Heart left ventricle (tissue), 16 donors: Measurements from ENCODE around the gene PI4K2A. TPM values are rescaled to one million over a fixed set of nuclear protein-coding genes. Genes with fewer than 3 reads are reported as not detected.
A peak's percentile ranks its signal among the peaks of the same experiment; 100 is the strongest.

ENCODE experiments used
- ATAC-seq, 4 donors: fragments of 200-7000 bp; cut with Tn5 transposase; one replicate each; pipeline ENCODE4 v1.9.1; 2020 to 2022; ENCODE audit warnings: moderate library complexity in 4 of 4, mild to moderate bottlenecking in 3 of 4, moderate number of reproducible peaks in 1 of 4
- DNase-seq, 5 donors: peaks; one replicate each; pipeline ENCODE4 v3.0.0-alpha.2; 2020
- H3K27ac ChIP-seq, 12 donors: fragments of 200-600 bp; sonication (generic) in 4 of 12; one replicate each; pipeline versions ENCODE4 v1.5.0 to v1.8.0; 2016 to 2022; ENCODE audit warnings: mild to moderate bottlenecking in 2 of 12
- H3K27me3 ChIP-seq, 9 donors: fragments of 200-600 bp; sonication (generic) in 2 of 9; one replicate each; pipeline versions ENCODE4 v1.5.1 to v1.8.0; 2016 to 2022; ENCODE audit warnings: mild to moderate bottlenecking in 3 of 9
- H3K36me3 ChIP-seq, 9 donors: fragments of 200-600 bp; sonication (generic) in 2 of 9; one replicate each; pipeline versions ENCODE4 v1.5.0 to v1.8.0; 2018 to 2022; ENCODE audit warnings: mild to moderate bottlenecking in 2 of 9
- H3K4me1 ChIP-seq, 12 donors: fragments of 200-600 bp; sonication (generic) in 4 of 12; one replicate each; pipeline versions ENCODE4 v1.5.0 to v1.8.0; 2016 to 2022; ENCODE audit warnings: mild to moderate bottlenecking in 3 of 12
- H3K4me3 ChIP-seq, 12 donors: fragments of 200-600 bp; sonication (generic) in 4 of 12; one replicate each; pipeline versions ENCODE4 v1.5.0 to v1.8.0; 2017 to 2022; ENCODE audit warnings: mild to moderate bottlenecking in 9 of 12, moderate library complexity in 4 of 12
- H3K9me3 ChIP-seq, 12 donors: fragments of 200-600 bp; sonication (generic) in 4 of 12; one replicate each; pipeline versions ENCODE4 v1.5.0 to v1.8.0; 2016 to 2022; ENCODE audit warnings: mild to moderate bottlenecking in 1 of 12
- POLR2A ChIP-seq, 2 donors: fragments of 450-650 bp; IDR thresholded peaks; one replicate each; pipeline ENCODE4 v1.6.1; 2017; ENCODE audit warnings: antibody characterized with exemption in 2 of 2, mild to moderate bottlenecking in 2 of 2, moderate library complexity in 2 of 2
- WGBS, 4 donors: extraction: QIAGEN DNeasy Blood & Tissue Kit in 2 of 4; methylation state at CpG; one replicate each; pipeline versions ENCODE4 v1.1.5 to v1.1.7; 2013 to 2018; 5-methylcytosine and 5-hydroxymethylcytosine counted together
- intact Hi-C, 10 donors: fragments of 100-400 bp; cut with DNase I; formaldehyde crosslinking; loops; one replicate each; pipeline versions ENCODE4 v1.11.1 to v1.14.2; 2022
- polyA plus RNA-seq, 2 donors: library from polyadenylated mRNA; stranded (reverse); fragments of 200-250 nt; gene quantifications; one replicate each; pipeline ENCODE4 v1.2.3, GENCODE V29; 2013
- total RNA-seq, 9 donors: library from RNA; depleted of rRNA in 2 of 9; stranded (reverse); fragments of >200 nt in 2 of 9; fragmentation: NEBNext Ultra II Directional in 3 of 9; extraction: Animal tissue kit (Norgen Biotek cat#: 25700) in 3 of 9; gene quantifications; one replicate each; pipeline versions ENCODE4 v1.1.0 to v1.2.4, GENCODE V29; 2016 to 2023
- TF ChIP-seq, protein P1 (sequence below), 12 donors: fragments of 200-600 bp; sonication (generic) in 4 of 12; IDR thresholded peaks; one replicate each; pipeline versions ENCODE4 v1.5.0 to v1.8.0; 2018 to 2022; ENCODE audit warnings: antibody characterized with exemption in 12 of 12, mild to moderate bottlenecking in 5 of 12
- donor health status: ischemic (EF 13 %, LVEDD 7.1; RV severe dilation, severe dysfunction).
- donor health status: healthy with polysubstance abuse.
- donor health status: DM: no; HTN: yes; CAD: no.
- donor health status: DM: no; HTN: no; CAD: no.
- donor health status: ischemic (EF 25% LVEDD 6.9; RV normal size, moderate dysfunction).
- donor health status: ischemic (EF 25% LVEDD 5.7; RV mildly dilated, moderate dysfunction).
- donor health status: healthy.
- donor health status: DM: yes; HTN: yes; CAD: no.
- donor health status: ischemic (EF 35%, LVEDD 5.7; RV mildly dilated, moderate dysfunction).
- donor health status: nonischemic (EF 11% LVEDD 7.7; RV severe dilation, severe dysfunction).
- donor health status: DM: yes; HTN: yes; CAD: no.
- donor health status: PGD.
- donor health status: ischemic (EF 29% LVEDD 5.4; RV normal size, mild dysfunction).
- donor health status: nonischemic (EF 23%, LVEDD 6.1; RV moderate dilation, normal function).

PI4K2A gene
- total and polyA plus RNA-seq, 11 donors = 5.6 to 36.8 (median 17.3) TPM

DNA sequence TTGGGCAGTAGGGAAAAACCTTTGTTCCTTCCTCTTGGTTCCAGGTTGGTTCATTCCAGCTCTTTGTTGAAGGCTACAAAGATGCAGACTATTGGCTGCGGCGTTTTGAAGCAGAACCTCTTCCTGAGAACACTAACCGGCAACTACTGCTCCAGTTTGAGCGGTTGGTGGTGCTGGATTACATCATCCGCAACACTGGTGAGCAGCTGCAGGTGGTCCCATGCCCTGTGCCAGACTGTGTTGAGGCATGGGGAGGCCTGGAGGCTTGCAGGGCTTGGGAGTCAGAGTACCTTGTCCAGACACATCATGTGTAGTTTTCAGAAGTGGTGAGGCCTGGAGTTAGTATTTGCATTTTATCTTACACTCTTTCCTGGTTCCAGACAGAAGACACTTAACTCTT is 16.3 kb downstream of the PI4K2A start:
- intact Hi-C loops = no loop called here
- no peaks in the 10 kb centered on the region for H3K9me3 ChIP-seq

DNA sequence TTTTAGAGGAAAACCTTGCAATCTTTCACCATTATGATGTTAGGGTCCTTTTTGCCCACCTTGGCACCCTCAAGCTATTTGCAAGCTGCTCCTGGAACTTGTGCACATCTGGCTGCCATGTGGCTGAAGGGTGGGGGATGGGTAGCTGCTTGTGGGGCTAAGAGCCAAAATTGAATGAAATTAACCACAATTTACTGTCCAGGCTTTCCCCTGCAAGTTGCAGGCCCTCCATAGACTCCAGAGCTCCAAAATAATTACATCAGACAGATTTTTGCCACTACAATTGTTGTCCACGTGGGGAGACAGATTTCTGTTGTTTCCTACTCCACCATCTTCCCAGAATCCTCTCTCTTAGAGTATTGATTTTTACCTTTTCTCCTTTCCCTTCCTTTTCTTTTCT is 19.1 kb downstream of the PI4K2A start:
- Histone ChIP-seq H3K27me3 (no peaks in the 10 kb centered on the region), H3K36me3 (peaks cover 0 to 89% (median 74%) of the 10 kb centered on the region in 9 donors), H3K4me1 (no peaks in the 10 kb centered on the region), H3K9me3 (no peaks in the 10 kb centered on the region), H3K27ac (no peak overlapping the region), H3K4me3 (no peak overlapping the region)
- TF ChIP-seq, protein P1, sequence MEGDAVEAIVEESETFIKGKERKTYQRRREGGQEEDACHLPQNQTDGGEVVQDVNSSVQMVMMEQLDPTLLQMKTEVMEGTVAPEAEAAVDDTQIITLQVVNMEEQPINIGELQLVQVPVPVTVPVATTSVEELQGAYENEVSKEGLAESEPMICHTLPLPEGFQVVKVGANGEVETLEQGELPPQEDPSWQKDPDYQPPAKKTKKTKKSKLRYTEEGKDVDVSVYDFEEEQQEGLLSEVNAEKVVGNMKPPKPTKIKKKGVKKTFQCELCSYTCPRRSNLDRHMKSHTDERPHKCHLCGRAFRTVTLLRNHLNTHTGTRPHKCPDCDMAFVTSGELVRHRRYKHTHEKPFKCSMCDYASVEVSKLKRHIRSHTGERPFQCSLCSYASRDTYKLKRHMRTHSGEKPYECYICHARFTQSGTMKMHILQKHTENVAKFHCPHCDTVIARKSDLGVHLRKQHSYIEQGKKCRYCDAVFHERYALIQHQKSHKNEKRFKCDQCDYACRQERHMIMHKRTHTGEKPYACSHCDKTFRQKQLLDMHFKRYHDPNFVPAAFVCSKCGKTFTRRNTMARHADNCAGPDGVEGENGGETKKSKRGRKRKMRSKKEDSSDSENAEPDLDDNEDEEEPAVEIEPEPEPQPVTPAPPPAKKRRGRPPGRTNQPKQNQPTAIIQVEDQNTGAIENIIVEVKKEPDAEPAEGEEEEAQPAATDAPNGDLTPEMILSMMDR (IDR thresholded peaks at IDR 0.05) = no peak
- no peak for TF ChIP-seq POLR2A (IDR thresholded peaks at IDR 0.05)
- intact Hi-C loops = no loop called here
- ATAC-seq (no peak), DNase-seq (no peak)
- WGBS, 4 donors = 50 to 74% (median 63%) methylated on average over 1 of the region's 1 CpG

More for the DNA sequence above, 16.3 kb downstream of the PI4K2A start:
- DNase-seq (no peak), ATAC-seq (no peak)
- H3K36me3 ChIP-seq = peaks cover 0 to 89% (median 75%) of the 10 kb centered on the region in 9 donors
- H3K4me1 ChIP-seq = peaks cover 0 to 25% (median 0%) of the 10 kb centered on the region in 12 donors
- no peak overlapping the region for H3K4me3 ChIP-seq
- H3K27ac ChIP-seq = no peak overlapping the region
- H3K27me3 ChIP-seq = no peaks in the 10 kb centered on the region
- TF ChIP-seq POLR2A (IDR thresholded peaks at IDR 0.05) = no peak
- TF ChIP-seq, protein P1 (IDR thresholded peaks at IDR 0.05) = no peak
- 88 to 95% (median 90%) methylated on average over 5 of the region's 5 CpGs for WGBS, 4 donors

DNA sequence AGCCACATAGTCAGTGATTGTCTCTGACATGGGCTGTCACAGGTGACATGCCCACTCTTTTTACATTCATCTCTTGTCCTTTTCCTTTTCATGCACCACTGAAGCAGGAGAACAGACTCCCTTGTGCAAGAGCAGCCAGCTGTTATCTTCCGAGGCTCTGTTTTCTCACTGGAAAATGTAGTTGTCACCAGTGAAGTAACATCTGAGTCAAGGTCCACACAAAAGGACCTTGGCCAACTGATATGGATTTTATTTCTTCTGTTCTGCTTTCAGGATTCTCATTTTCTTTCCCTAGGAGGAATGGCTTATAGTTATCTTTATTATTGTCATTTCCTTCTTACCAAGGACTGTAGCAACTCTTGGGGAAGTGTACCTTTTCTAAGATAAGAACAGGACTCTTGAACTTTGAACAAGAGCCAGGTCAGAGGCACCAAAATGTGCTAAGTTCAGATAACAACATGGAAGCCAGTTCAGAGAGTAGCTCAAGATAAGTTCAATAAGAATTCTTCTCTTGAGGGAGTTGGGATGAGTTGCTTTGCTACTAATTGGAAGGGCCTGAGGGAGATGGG is 23.9 kb downstream of the PI4K2A start:
- Histone ChIP-seq H3K27ac (no peak overlapping the region), H3K4me1 (no peaks in the 10 kb centered on the region), H3K27me3 (no peaks in the 10 kb centered on the region), H3K4me3 (no peak overlapping the region), H3K36me3 (peaks cover 3 to 89% (median 72%) of the 10 kb centered on the region in 9 donors), H3K9me3 (no peaks in the 10 kb centered on the region)
- no peak for DNase-seq
- ATAC-seq = peak in 1 of 4 donors; percentile 34
- WGBS, 4 donors = 68 to 76% (median 74%) methylated on average over 1 of the region's 1 CpG
- intact Hi-C loops = no loop called here
- no peak for TF ChIP-seq POLR2A (IDR thresholded peaks at IDR 0.05)
- TF ChIP-seq, protein P1 (IDR thresholded peaks at IDR 0.05) = no peak

DNA sequence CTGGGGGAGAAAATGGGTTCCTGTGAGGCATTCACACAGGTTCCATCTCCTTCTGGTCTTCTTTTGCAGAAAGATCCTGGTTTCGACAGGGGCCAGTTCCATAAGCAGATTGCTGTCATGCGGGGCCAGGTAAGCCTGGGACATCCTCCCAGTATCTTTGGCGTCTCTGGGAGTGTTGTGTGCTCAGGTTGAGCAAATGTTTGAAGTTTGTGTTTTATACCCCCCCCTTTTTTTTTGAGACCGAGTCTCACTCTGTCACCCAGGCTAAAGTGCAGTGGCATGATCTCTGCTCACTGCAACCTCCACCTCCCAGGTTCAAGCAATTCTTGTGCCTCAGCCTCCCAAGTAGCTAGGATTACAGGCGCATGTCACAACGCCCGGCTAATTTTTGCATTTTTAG is 26.5 kb downstream of the PI4K2A start:
- Histone ChIP-seq H3K36me3 (peaks cover 3 to 100% (median 91%) of the 10 kb centered on the region in 9 donors), H3K9me3 (no peaks in the 10 kb centered on the region), H3K27ac (no peak overlapping the region), H3K4me3 (no peak overlapping the region), H3K4me1 (no peaks in the 10 kb centered on the region), H3K27me3 (no peaks in the 10 kb centered on the region)
- no peak for ATAC-seq
- intact Hi-C loops = no loop called here
- WGBS, 4 donors = 93 to 99% (median 96%) methylated on average over 7 of the region's 7 CpGs
- TF ChIP-seq, protein P1 (IDR thresholded peaks at IDR 0.05) = no peak
- no peak for TF ChIP-seq POLR2A (IDR thresholded peaks at IDR 0.05)
- no peak for DNase-seq
